Muscle of arm (tissue), 12 donors: Measurements from ENCODE around the gene EP300. TPM values are rescaled to one million over a fixed set of nuclear protein-coding genes. Genes with fewer than 3 reads are reported as not detected.
"Not testable (repeated sequence)": the region's sequence is repeated elsewhere in the genome, so short reads cannot be mapped to it uniquely, and the experiment has no call there.

Experiments used
- DNase-seq: peaks from one replicate; pipeline ENCODE4 v3.0.0-alpha.2; 2013
- polyA plus RNA-seq, 12 donors: library from polyadenylated mRNA; unstranded; fragments of 120-200 nt; gene quantifications; one replicate each; pipeline ENCODE4 v1.2.1, GENCODE V29; 2013; ENCODE audit not compliant: insufficient read length in 12 of 12

EP300 gene
- polyA plus RNA-seq, 12 donors: 28.3 to 74.5 (median 36.8) TPM; not detected in 1

GRCh38 chr22:41075946-41076345, 16.4 kb upstream of the EP300 start:
- no peak for DNase-seq

DNA sequence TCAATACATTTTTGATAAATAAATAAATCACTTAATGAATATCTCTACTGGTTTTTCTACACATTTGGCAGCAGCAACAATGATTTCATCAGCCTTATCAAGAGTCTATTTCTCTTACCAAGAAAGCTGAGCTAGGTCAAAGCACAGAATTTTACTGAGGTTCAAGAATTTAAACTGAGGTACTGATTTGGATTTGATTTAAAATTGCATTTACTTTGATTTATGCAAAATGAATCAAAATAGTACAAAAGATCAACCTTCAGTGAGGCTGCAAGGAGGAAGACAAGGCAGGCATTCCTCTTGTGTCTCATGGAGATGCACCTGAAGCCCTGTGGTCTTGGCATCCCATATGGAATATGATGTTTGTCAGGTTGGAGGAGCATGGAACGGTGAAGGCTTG, 15.5 kb upstream of the EP300 start:
- DNase-seq: no peak

GRCh38 chr22:41078931-41079330, 13.5 kb upstream of the EP300 start:
- DNase-seq: no peak

- no peak for DNase-seq
Measured at GRCh38 chr22:41085842-41086241, 6.5 kb upstream of the EP300 start.

GRCh38 chr22:41091132-41092022, 1.0 kb upstream of the EP300 start:
- peak; percentile 98 for DNase-seq

- no peak for DNase-seq
Measured at GRCh38 chr22:41092847-41093411, 537 bp downstream of the EP300 start.

GRCh38 chr22:41094041-41094593, 1.7 kb downstream of the EP300 start:
- no peak for DNase-seq

DNA sequence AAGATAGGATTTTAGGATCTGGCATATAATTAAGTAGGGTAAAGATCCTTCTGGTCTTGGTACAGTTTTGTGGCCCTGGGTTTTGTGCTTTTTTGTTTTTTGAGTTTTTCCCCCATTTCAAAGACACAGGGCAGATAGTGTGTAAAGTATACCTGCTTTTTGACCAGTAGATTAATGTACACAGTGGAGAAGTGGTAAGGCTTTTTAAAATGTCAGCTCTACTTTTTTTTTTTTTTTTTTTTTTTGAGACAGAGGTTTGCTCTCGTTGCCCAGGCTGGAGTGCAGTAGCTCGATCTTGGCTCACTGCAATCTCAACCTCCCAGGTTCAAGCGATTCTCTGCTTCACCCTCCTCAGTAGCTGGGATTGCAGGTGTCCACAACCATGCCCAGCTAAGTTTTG, 4.0 kb downstream of the EP300 start:
- DNase-seq: no peak

DNA sequence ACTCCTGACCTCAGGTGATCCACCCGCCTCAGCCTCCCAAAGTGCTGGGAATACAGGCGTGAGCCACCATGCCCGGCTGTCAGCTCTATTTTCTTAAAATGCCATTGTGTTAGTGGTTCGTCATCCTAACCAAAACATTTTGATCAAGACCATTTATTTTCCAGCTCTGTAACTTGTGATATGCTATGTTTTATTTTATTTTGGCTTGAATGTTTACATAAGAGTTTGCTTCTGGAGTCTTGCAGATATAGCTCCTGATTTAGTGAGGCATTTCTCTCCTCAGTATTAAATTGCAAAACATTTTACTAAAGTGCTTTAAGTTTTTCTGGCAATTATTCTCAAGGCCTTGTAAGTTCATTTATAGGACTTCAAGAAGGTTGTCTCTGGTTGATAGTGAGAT, 4.4 kb downstream of the EP300 start:
- DNase-seq: no peak

DNA sequence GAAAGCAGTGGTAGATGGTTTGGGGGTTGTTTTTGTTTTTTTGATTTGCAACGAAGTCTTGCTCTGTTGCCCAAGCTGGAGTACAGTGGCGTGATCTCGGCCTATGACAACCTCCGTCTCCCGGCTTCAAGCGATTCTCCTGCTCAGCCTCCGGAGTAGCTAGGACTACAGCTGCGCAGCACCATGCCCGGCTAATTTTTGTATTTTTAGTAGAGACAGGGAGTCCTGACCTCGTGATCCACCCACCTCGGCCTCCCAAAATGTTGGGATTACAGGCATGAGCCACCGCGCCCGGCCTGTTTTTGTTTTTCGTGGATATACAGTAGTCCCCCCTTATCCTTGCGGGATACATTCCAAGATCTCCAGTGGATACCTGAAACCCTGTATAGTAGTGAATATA, 6.6 kb downstream of the EP300 start:
- no peak for DNase-seq

DNA sequence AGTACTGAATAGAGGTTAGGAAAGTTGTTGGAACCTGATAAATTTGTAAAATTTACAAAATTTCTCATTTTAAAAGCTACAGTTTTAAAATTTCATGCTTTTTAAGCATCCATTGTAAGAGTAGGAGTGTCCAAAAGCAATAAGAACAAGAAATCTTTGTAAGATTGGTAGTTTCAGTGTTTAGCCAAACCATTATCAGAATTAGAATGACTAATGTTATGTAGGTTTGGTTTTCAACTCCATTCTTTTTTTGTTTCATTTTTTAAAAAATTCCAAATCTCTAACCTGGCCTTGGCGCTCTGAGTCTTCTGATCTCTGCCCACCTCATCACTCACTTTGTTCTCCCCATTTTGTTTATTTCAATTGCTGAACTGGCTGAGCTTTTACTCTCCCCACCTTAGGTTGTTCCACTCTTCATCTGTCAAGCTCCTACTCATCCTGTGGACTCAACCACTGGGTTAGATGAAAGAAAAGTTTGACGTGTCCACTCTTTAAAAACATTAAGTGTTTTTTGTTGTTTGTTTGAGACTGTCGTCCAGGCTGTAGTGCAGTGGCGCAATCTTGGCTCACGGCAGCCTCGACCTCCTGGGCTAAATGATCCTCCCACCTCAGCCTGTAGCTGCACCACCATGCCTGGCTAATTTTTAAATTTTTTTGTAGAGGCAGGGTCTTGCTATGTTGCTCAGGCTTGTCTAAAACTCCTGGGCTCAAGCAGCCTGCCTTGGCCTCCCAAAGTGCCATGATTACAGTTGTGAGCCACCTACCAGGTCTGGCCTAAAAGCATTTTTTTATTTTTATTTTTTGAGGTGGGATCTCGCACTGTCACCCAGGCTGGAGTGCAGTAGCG, 14.0 kb downstream of the EP300 start:
- no peak for DNase-seq

DNA sequence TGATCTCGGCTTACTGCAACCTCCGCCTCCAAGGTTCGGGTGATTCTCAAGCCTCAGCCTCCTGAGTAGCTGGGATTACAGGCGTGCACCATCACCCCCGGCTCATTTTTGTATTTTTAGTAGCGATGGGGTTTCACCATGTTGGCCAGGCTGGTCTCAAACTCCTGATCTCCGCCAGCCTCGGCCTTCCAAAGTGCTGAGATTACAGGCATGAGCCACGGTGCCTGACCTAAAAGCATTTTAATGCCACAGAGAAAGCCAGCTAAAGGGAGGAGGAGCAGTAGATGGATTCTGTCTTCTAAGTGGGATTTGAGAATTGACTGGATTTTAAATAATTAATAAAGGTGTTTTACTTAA, 14.6 kb downstream of the EP300 start:
- DNase-seq: not testable (repeated sequence)

DNA sequence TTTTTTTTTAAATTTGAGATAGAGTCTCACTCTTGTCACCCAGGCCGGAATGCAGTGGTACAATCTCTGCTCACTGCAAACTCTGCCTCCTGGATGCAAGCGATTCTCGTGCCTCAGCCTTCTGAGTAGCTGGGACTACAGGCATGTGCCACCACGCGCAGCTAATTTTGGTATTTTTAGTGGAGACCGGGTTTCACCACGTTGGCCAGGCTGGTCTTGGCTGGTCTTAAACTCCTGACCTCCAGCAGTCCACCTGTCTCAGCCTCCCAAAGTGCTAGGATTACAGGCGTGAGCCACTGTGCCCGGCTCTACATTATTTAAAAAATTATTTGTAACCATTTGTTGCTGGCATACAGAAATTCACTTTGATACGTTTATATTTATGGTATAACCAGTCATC, 18.6 kb downstream of the EP300 start:
- DNase-seq: no peak

DNA sequence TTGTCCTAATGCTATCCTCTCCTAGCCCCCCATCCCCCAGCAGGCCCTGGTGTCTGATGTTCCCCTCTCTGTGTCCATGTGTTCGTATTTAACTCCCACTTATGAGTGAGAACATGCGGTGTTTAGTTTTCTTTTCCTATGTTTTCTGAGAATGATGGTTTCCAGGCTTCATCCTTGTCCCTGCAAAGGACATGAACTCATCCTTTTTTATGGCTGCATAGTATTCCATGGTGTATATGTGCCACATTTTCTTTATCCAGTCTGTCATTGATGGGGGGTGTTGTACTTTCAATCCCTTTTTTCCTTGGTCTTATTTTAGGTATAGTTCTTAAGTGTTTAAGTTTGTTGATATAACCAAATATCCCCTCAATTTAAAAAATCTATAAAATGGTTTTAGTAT, 23.9 kb downstream of the EP300 start:
- no peak for DNase-seq

GRCh38 chr22:41117127-41117965, 25.0 kb downstream of the EP300 start:
- no peak for DNase-seq

- DNase-seq: no peak
Measured at GRCh38 chr22:41123151-41123550, 30.8 kb downstream of the EP300 start.

DNA sequence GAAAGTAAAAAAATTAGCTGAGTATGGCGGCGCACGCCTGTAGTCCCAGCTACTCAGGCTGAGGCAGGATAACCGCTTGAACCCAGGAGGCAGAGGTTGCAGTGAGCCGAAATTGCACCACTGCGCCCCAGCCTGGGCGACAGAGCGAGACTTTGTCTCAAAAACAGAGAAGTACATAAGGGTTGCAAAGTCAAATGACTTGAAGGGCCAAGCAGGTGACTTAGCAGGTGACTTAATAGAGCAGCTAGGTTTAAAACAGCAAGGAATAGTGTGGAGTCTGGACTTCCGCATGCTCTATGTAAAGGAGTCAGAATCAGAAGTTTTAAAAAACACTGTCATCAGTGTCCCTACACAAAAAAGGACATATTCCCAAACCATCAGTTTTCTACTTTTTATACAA, 31.7 kb downstream of the EP300 start:
- DNase-seq: no peak

DNA sequence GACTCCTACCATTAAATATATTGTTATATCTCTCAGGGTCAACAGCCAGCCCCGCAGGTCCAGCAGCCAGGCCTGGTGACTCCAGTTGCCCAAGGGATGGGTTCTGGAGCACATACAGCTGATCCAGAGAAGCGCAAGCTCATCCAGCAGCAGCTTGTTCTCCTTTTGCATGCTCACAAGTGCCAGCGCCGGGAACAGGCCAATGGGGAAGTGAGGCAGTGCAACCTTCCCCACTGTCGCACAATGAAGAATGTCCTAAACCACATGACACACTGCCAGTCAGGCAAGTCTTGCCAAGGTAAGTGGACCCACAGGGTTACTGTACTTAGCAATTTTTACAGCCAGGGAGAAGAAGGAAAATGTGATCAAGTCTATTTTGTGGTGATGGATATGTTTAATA, 35.1 kb downstream of the EP300 start:
- no peak for DNase-seq

DNA sequence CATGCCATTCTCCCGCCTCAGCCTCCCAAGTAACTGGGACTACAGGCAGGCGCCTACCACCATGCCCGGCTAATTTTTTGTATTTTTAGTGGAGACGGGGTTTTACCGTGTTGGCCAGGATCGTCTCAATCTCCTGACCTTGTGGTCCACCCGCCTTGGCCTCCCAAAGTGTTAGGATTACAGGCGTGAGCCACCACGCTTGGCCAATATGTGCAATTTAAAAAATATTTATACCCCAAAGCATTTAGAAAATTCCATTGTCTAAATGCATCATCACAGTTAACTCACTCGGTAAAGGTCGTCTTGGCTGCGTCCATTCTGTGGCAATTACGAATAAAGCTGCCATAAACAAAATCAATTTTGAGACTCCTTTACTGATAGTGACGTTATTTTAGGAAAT, 36.2 kb downstream of the EP300 start:
- no peak for DNase-seq

GRCh38 chr22:41132550-41132949, 40.2 kb downstream of the EP300 start:
- peak; percentile 33 for DNase-seq

DNA sequence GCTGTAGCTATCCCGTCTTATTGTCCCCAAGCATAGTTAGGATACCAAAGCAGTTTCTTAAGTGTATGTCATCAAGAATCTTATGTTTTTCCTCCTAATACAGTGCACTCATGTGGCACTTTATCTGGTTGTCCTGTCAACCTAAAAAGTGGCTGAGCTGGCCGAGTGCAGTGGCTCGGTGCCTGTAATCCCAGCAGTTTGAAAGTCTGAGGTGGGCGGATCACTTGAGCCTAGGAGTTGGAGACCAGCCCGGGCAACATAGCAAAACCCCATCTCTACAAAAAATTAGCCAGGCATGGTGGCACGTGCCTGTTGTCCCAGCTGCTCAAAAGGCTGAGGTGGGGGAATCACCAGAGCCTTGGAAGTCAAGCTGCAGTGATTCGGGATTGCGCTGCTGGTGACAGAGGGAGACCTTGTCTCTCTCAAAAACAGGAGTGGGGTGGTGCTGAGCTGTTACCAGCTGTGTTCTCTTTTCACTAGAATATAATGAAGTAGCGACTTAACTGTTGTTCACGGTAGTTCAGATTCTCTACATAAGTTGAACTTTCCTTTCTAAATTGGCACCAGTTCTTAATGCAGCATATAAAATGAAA, 48.1 kb downstream of the EP300 start:
- no peak for DNase-seq
